ENCODE results near the gene C1GALT1. TPM values are rescaled to one million over a fixed set of nuclear protein-coding genes. Genes with fewer than 3 reads are reported as not detected.

The C1GALT1 gene
- total and polyA plus RNA-seq, 12 donors, result 3.6 to 217 (median 18.2) TPM

DNA sequence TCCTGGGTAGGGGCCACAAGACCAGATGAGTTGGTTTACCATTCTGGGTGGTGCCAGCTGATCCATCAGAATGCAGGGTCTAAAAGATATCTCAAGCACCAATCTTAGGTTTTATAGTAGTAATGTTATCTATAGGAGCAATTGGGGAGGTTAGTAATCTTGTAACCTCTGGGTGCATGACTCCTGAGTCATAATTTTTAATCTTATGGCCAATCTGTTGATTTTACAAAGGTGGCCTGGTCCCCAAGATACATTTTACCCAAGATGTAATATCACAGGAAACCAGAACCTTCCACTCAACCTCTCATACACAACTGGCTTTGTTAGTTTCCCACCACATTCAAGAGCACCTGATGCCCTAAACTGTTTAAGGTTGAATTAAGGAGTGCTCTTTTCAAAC is 79.5 kb downstream of the C1GALT1 start:
- Histone ChIP-seq H3K27me3 (no peaks in the 10 kb centered on the region), H3K4me1 (replicated peaks in 1 of 2) (no peaks in the 10 kb centered on the region), H3K27ac (no peak overlapping the region), H3K4me3 (no peak overlapping the region), H3K9me3 (replicated peaks in 1 of 3) (no peaks in the 10 kb centered on the region), H3K36me3 (replicated peaks in 1 of 2) (no peaks in the 10 kb centered on the region)
- intact Hi-C loops (cut with DNase I), result no loop called here
- DNase-seq, result no peak
- TF ChIP-seq, protein P1, sequence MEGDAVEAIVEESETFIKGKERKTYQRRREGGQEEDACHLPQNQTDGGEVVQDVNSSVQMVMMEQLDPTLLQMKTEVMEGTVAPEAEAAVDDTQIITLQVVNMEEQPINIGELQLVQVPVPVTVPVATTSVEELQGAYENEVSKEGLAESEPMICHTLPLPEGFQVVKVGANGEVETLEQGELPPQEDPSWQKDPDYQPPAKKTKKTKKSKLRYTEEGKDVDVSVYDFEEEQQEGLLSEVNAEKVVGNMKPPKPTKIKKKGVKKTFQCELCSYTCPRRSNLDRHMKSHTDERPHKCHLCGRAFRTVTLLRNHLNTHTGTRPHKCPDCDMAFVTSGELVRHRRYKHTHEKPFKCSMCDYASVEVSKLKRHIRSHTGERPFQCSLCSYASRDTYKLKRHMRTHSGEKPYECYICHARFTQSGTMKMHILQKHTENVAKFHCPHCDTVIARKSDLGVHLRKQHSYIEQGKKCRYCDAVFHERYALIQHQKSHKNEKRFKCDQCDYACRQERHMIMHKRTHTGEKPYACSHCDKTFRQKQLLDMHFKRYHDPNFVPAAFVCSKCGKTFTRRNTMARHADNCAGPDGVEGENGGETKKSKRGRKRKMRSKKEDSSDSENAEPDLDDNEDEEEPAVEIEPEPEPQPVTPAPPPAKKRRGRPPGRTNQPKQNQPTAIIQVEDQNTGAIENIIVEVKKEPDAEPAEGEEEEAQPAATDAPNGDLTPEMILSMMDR (IDR thresholded peaks at IDR 0.05), result no peak
- no peak for TF ChIP-seq POLR2A (IDR thresholded peaks at IDR 0.05)

DNA sequence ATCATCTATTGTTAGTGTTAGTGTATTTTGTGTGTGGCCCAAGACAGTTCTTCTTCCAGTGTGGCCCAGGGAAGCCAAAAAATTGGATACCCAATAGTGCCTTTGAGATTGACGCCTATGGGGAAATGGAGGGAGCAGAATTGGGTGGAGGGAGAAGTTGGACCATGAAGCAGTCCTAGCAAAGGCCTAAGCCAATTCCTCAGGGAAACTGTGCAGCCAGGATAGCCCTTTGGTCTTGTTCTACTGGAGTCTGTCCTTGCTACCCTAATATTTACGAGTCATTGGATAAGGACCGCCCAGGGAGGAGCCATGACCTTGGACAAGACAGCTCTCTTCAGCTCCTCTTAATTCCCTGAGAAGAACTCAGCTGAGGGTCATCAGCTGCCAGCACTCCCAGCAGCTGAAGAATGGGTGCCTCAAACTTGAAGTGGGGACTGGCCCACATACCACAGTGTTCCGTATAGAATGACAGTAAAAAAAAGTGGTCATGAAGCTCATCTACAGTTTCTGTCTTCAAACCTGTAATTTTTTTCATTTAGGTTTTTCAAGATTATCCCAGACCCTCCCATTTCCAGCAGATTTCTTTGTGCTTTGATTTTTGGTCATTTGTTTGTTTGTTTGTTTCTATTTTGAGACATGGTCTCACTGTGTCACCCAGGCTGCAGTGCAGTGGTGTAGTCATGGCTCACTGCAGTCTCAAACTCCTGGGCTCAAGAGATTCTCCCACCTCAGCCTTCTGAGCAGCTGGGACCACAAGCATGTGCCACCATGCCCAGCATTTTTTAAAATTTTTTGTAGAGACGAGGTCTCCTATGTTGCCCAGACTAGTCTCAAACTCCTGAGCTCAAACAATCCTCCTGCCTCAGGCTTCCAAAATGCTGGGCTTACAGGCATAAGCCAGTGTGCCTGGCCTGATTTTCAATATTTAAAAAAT is 81.2 kb downstream of the C1GALT1 start:
- Histone ChIP-seq H3K4me3 (no peak overlapping the region), H3K36me3 (replicated peaks in 1 of 2) (no peaks in the 10 kb centered on the region), H3K9me3 (replicated peaks in 1 of 3) (no peaks in the 10 kb centered on the region), H3K27me3 (no peaks in the 10 kb centered on the region), H3K27ac (no peak overlapping the region), H3K4me1 (replicated peaks in 1 of 2) (no peaks in the 10 kb centered on the region)
- intact Hi-C loops (cut with DNase I), result no loop called here
- no peak for DNase-seq
- TF ChIP-seq POLR2A (IDR thresholded peaks at IDR 0.05), result no peak
- TF ChIP-seq, protein P1 (IDR thresholded peaks at IDR 0.05), result no peak
- 70 to 79% (median 74%) methylated on average over 4 to 5 of the region's 5 CpGs for WGBS, 4 donors

DNA sequence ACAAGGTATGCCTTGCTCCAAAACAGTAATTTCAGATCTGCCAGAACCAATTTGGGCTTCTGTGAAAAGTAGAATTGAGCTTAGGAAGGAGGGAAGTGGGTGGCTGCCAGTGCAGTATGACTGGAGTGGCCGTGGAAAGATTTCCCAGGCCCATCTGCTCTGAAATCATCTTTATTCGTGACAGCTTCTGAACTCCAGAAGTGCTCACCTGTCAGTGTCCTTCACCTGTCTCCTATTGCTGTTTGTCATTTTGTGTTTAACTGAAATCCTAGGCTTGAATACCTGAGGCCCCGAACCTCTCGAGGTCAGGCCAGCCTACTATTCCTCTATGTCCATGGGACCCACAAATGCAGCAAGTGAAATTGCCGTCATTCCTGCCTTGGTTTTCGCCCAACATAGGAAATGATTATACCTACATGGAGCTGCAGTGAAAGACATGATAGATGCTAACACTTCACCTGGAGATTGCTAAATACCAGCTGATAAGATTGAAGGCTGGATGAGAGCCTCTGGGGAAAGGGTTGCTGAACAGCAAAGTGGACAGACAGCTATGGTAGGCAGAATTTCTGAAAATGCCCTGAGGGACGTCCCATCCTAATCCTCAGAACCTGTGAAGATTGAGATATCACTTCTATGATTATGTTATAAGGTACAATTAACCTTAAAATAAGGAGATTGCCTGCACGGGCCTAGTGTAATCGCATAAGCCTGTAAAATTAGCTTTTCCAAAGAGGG is 82.1 kb downstream of the C1GALT1 start:
- no peak for DNase-seq

More for the DNA sequence above, 82.1 kb downstream of the C1GALT1 start:
- WGBS, 4 donors, result 90 to 92% (median 91%) methylated on average over 9 of the region's 9 CpGs
- no peak overlapping the region for H3K27ac ChIP-seq
- no peaks in the 10 kb centered on the region for H3K9me3 ChIP-seq (replicated peaks in 1 of 3)
- no peaks in the 10 kb centered on the region for H3K36me3 ChIP-seq (replicated peaks in 1 of 2)
- intact Hi-C loops (cut with DNase I), result no loop called here
- no peaks in the 10 kb centered on the region for H3K4me1 ChIP-seq (replicated peaks in 1 of 2)
- no peaks in the 10 kb centered on the region for H3K27me3 ChIP-seq
- TF ChIP-seq, protein P1 (IDR thresholded peaks at IDR 0.05), result no peak
- TF ChIP-seq POLR2A (IDR thresholded peaks at IDR 0.05), result no peak
- H3K4me3 ChIP-seq, result no peak overlapping the region

Measured in adrenal gland (tissue), 12 donors.